Astrocyte (in vitro differentiated cells and primary cell): ENCODE results near the gene SAG. TPM values are rescaled to one million over a fixed set of nuclear protein-coding genes. Genes with fewer than 3 reads are reported as not detected.
A peak's percentile ranks its signal among the peaks of the same experiment; 100 is the strongest.

Experiments used
- DNase-seq: peaks from one replicate; pipeline ENCODE4 v3.0.0-alpha.2; 2010; ENCODE audit warnings: low read depth
- FAIRE-seq: peaks from 2 replicates; lab custom pipeline; 2011; peaks lifted over from hg19 to GRCh38; lab: Jason Lieb, UNC
- H2AFZ ChIP-seq: 2 replicates; pipeline ENCODE4 v1.6.0; 2012; ENCODE audit warnings: low read depth, low read length, inconsistent platforms
- H3K27ac ChIP-seq: 2 replicates; pipeline ENCODE4 v1.5.1; 2011; ENCODE audit warnings: low read depth, low read length, inconsistent platforms
- H3K27me3 ChIP-seq: 2 replicates; pipeline ENCODE4 v1.6.0; 2011; ENCODE audit warnings: low read length, inconsistent platforms; ENCODE audit not compliant: insufficient read depth
- H3K36me3 ChIP-seq: 2 replicates; pipeline ENCODE4 v1.5.1; 2011; ENCODE audit warnings: low read length, inconsistent platforms; ENCODE audit not compliant: insufficient read depth
- H3K4me1 ChIP-seq: 2 replicates; pipeline ENCODE4 v1.5.1; 2011; ENCODE audit warnings: low read length, inconsistent platforms; ENCODE audit not compliant: insufficient read depth
- H3K4me2 ChIP-seq: 2 replicates; pipeline ENCODE4 v1.6.0; 2012; ENCODE audit warnings: low read length, inconsistent platforms
- H3K4me3 ChIP-seq: 2 replicates; pipeline ENCODE4 v1.5.1; 2011; ENCODE audit warnings: low read depth, mild to moderate bottlenecking, low read length, inconsistent platforms; ENCODE audit not compliant: insufficient read depth
- H3K79me2 ChIP-seq: 2 replicates; pipeline ENCODE4 v1.6.0; 2012; ENCODE audit warnings: mild to moderate bottlenecking, low read length, inconsistent platforms; ENCODE audit not compliant: insufficient read depth
- H3K9ac ChIP-seq: 2 replicates; pipeline ENCODE4 v1.6.0; 2012; ENCODE audit warnings: mild to moderate bottlenecking, low read length, inconsistent platforms
- H3K9me3 ChIP-seq: 2 replicates; pipeline ENCODE4 v1.5.1; 2012; ENCODE audit warnings: low read depth, mild to moderate bottlenecking, low read length, inconsistent platforms; ENCODE audit not compliant: insufficient read depth
- H4K20me1 ChIP-seq: 2 replicates; pipeline ENCODE4 v1.6.0; 2012; ENCODE audit warnings: low read length, inconsistent platforms; ENCODE audit not compliant: insufficient read depth
- H3K27ac Mint-ChIP-seq: one replicate; pipeline ENCODE4 v1.8.0; 2021; ENCODE audit warnings: mild to moderate bottlenecking, mixed read lengths; ENCODE audit not compliant: unreplicated experiment
- H3K27me3 Mint-ChIP-seq: one replicate; pipeline ENCODE4 v1.8.0; 2021; ENCODE audit warnings: low read depth, mixed read lengths; ENCODE audit not compliant: unreplicated experiment
- H3K36me3 Mint-ChIP-seq: one replicate; pipeline ENCODE4 v1.8.0; 2021; ENCODE audit warnings: low read depth, mixed read lengths; ENCODE audit not compliant: unreplicated experiment
- H3K4me1 Mint-ChIP-seq: one replicate; pipeline ENCODE4 v1.8.0; 2021; ENCODE audit warnings: low read depth, mixed read lengths; ENCODE audit not compliant: unreplicated experiment
- H3K4me3 Mint-ChIP-seq: one replicate; pipeline ENCODE4 v1.8.0; 2021; ENCODE audit warnings: mild to moderate bottlenecking, moderate library complexity, mixed read lengths; ENCODE audit not compliant: unreplicated experiment
- H3K9me3 Mint-ChIP-seq: one replicate; pipeline ENCODE4 v1.8.0; 2021; ENCODE audit warnings: mild to moderate bottlenecking, mixed read lengths; ENCODE audit not compliant: unreplicated experiment
- EZH2 ChIP-seq: IDR thresholded peaks from 2 replicates; pipeline ENCODE4 v1.6.1; 2012; ENCODE audit warnings: mild to moderate bottlenecking, low read length, inconsistent platforms; ENCODE audit not compliant: insufficient read depth
- total RNA-seq: library from RNA; stranded (reverse); gene quantifications from 2 replicates; pipeline ENCODE4 v1.2.1, GENCODE V29; 2021
- TF ChIP-seq, protein P1 (sequence below): IDR thresholded peaks from 2 replicates; pipeline ENCODE4 v1.5.1; 2011; ENCODE audit warnings: low read depth, mild to moderate bottlenecking, inconsistent platforms, low read length, moderate library complexity; ENCODE audit not compliant: insufficient read depth

Gene SAG
- total RNA-seq, 1 donor from 2014 or later = not detected

DNA sequence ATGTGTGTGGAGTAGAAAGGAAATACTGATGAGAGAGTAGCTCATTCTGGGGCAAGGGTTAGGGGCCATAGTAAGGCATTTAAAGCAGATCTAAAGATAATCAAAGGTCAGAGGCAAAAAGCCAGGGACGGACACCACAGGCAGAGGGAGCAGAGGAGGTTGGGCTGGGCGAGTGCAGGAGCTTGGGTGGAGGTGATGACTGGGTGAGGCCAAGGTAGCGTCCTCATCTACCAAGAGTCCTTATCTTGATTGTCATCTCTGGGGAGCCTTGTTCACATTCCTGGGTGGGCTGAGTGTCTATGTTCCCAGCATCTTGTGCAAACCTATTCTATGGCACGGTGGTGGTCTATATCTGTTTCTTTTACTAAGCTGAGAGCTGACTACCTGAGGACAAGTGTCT is 26.1 kb upstream of the SAG start:
- H3K4me3 Mint-ChIP-seq = no peak overlapping the region
- H3K27me3 Mint-ChIP-seq = no peaks in the 10 kb centered on the region
- TF ChIP-seq EZH2 = no peak
- TF ChIP-seq, protein P1, sequence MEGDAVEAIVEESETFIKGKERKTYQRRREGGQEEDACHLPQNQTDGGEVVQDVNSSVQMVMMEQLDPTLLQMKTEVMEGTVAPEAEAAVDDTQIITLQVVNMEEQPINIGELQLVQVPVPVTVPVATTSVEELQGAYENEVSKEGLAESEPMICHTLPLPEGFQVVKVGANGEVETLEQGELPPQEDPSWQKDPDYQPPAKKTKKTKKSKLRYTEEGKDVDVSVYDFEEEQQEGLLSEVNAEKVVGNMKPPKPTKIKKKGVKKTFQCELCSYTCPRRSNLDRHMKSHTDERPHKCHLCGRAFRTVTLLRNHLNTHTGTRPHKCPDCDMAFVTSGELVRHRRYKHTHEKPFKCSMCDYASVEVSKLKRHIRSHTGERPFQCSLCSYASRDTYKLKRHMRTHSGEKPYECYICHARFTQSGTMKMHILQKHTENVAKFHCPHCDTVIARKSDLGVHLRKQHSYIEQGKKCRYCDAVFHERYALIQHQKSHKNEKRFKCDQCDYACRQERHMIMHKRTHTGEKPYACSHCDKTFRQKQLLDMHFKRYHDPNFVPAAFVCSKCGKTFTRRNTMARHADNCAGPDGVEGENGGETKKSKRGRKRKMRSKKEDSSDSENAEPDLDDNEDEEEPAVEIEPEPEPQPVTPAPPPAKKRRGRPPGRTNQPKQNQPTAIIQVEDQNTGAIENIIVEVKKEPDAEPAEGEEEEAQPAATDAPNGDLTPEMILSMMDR = no peak
- peaks cover 20% of the 10 kb centered on the region for H3K4me1 Mint-ChIP-seq
- FAIRE-seq (no peak), DNase-seq (no peak)
- no peak overlapping the region for H3K4me2 ChIP-seq
- no peaks in the 10 kb centered on the region for H3K9me3 Mint-ChIP-seq
- H3K36me3 Mint-ChIP-seq = peaks cover 17% of the 10 kb centered on the region
- H2AFZ ChIP-seq = no peak overlapping the region
- H3K4me1 ChIP-seq = peaks cover 10% of the 10 kb centered on the region
- H3K9ac ChIP-seq = no peak overlapping the region
- no peak overlapping the region for H3K4me3 ChIP-seq
- peaks cover 68% of the 10 kb centered on the region for H3K36me3 ChIP-seq
- no peaks in the 10 kb centered on the region for H3K9me3 ChIP-seq
- H3K27me3 ChIP-seq = no peaks in the 10 kb centered on the region
- H3K27ac Mint-ChIP-seq = no peak overlapping the region
- peaks cover 7% of the 10 kb centered on the region for H4K20me1 ChIP-seq
- no peaks in the 10 kb centered on the region for H3K79me2 ChIP-seq
- H3K27ac ChIP-seq = no peak overlapping the region

GRCh38 chr2:233281992-233282603 is 25.5 kb upstream of the SAG start:
- Mint-ChIP-seq H3K27me3 (no peaks in the 10 kb centered on the region), H3K27ac (no peak overlapping the region), H3K9me3 (no peaks in the 10 kb centered on the region), H3K36me3 (peaks cover 17% of the 10 kb centered on the region), H3K4me3 (no peak overlapping the region), H3K4me1 (peaks cover 20% of the 10 kb centered on the region)
- H3K27ac ChIP-seq = no peak overlapping the region
- H3K79me2 ChIP-seq = no peaks in the 10 kb centered on the region
- H3K4me2 ChIP-seq = no peak overlapping the region
- H3K27me3 ChIP-seq = no peaks in the 10 kb centered on the region
- H3K4me1 ChIP-seq = peaks cover 10% of the 10 kb centered on the region
- no peak overlapping the region for H2AFZ ChIP-seq
- TF ChIP-seq EZH2 = no peak
- TF ChIP-seq, protein P1 = no peak
- FAIRE-seq (no peak), DNase-seq (no peak)
- H3K9ac ChIP-seq = no peak overlapping the region
- H4K20me1 ChIP-seq = peaks cover 7% of the 10 kb centered on the region
- H3K36me3 ChIP-seq = peaks cover 66% of the 10 kb centered on the region
- no peaks in the 10 kb centered on the region for H3K9me3 ChIP-seq
- no peak overlapping the region for H3K4me3 ChIP-seq

DNA sequence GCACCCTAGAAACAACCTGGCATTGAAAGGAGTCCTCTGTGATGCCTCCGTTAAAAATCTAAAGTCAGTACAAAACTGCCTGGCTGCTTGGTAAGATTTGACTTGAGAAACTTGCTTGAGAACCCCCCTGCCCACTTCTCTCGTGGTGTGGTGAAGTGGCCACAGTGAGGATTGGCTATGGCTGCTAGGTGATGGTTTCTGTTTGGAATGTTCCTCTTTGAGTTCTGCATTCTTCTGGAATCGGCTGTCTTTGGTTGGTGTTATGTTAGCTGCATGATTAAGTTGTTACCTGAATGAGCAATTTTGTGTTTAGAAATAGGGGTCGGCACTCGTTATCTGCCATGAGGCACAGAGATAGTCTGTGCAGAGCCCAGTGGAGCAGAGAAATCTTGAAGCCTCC is 21.7 kb upstream of the SAG start:
- Histone ChIP-seq H3K9me3 (no peaks in the 10 kb centered on the region), H4K20me1 (peaks cover 24% of the 10 kb centered on the region), H3K79me2 (peaks cover 7% of the 10 kb centered on the region), H3K27ac (peak overlapping the region; percentile 4), H3K4me1 (peaks cover 10% of the 10 kb centered on the region), H3K36me3 (peaks cover 44% of the 10 kb centered on the region), H2AFZ (no peak overlapping the region), H3K9ac (no peak overlapping the region), H3K4me2 (peak overlapping the region; percentile 16), H3K27me3 (no peaks in the 10 kb centered on the region), H3K4me3 (no peak overlapping the region)
- Mint-ChIP-seq H3K36me3 (peaks cover 28% of the 10 kb centered on the region), H3K27ac (peak overlapping the region; percentile 48), H3K4me1 (peaks cover 13% of the 10 kb centered on the region), H3K4me3 (no peak overlapping the region), H3K27me3 (no peaks in the 10 kb centered on the region), H3K9me3 (no peaks in the 10 kb centered on the region)
- DNase-seq = peak; percentile 56
- FAIRE-seq = no peak
- TF ChIP-seq, protein P1 = no peak
- no peak for TF ChIP-seq EZH2
